PC-3 (cell line): ENCODE results near the gene NACC1. TPM values are rescaled to one million over a fixed set of nuclear protein-coding genes. Genes with fewer than 3 reads are reported as not detected.

Experiments used
- ATAC-seq: fragments of 200-7000 bp; cut with Tn5 transposase; 2 replicates; pipeline ENCODE4 v1.9.1; 2020; ENCODE audit warnings: mild to moderate bottlenecking, moderate library complexity
- BruUV-seq: library from RNA; stranded (reverse); fragments of 400-500 nt; replicated peaks from 2 replicates; lab custom pipeline; 2021; lab: Mats Ljungman, UMichigan
- CTCF ChIA-PET: fragments of 300-600 bp; sonication (Branson Sonifier 250); formaldehyde crosslinking; loops from one replicate; lab custom pipeline; 2022; ENCODE audit warnings: antibody characterized with exemption; lab: Charles Lee
- POLR2A ChIA-PET: fragments of 300-600 bp; sonication (Branson Sonifier 250); formaldehyde crosslinking; loops from one replicate; lab custom pipeline; 2022; ENCODE audit warnings: antibody characterized with exemption; ENCODE audit not compliant: unreplicated experiment; lab: Charles Lee
- DNase-seq: peaks from one replicate; pipeline ENCODE4 v3.0.0-alpha.2; 2015
- H2AFZ ChIP-seq: fragments of 300-600 bp; sonication (generic); 2 replicates; pipeline ENCODE4 v1.6.0; 2016; ENCODE audit warnings: antibody characterized with exemption, low read length
- H3F3A ChIP-seq: fragments of 300-600 bp; sonication (generic); one replicate; pipeline ENCODE4 v1.6.0; 2017; ENCODE audit warnings: antibody characterized with exemption, low read length, control low read depth, mild to moderate bottlenecking; ENCODE audit not compliant: unreplicated experiment
- H3K27ac ChIP-seq: fragments of 300-600 bp; sonication (generic); 2 replicates; pipeline ENCODE4 v1.5.1; 2016; ENCODE audit warnings: mild to moderate bottlenecking, low read length
- H3K27me3 ChIP-seq: fragments of 300-600 bp; sonication (generic); 2 replicates; pipeline ENCODE4 v1.6.1; 2016; ENCODE audit warnings: low read length, mixed read lengths
- H3K36me3 ChIP-seq: fragments of 300-600 bp; sonication (generic); 2 replicates; pipeline ENCODE4 v1.6.1; 2016; ENCODE audit warnings: low read depth, mixed run types, low read length, mixed read lengths
- H3K4me1 ChIP-seq: fragments of 300-600 bp; sonication (generic); 2 replicates; pipeline ENCODE4 v1.5.1; 2016; ENCODE audit warnings: low read length; ENCODE audit not compliant: insufficient read depth
- H3K4me2 ChIP-seq: fragments of 300-600 bp; sonication (generic); 2 replicates; pipeline ENCODE4 v1.6.0; 2016; ENCODE audit warnings: low read length
- H3K4me3 ChIP-seq: fragments of 300-600 bp; sonication (generic); 2 replicates; pipeline ENCODE4 v1.5.1; 2016; ENCODE audit warnings: mild to moderate bottlenecking, low read length, mixed read lengths
- H3K79me2 ChIP-seq: fragments of 300-600 bp; sonication (generic); 2 replicates; pipeline ENCODE4 v1.6.1; 2017; ENCODE audit warnings: low read length, mixed read lengths
- H3K9ac ChIP-seq: fragments of 300-600 bp; sonication (generic); 2 replicates; pipeline ENCODE4 v1.6.0; 2016; ENCODE audit warnings: mild to moderate bottlenecking, low read length
- H3K9me2 ChIP-seq: fragments of 300-600 bp; sonication (generic); replicated peaks from 2 replicates; pipeline ENCODE4 v1.6.1; 2016; ENCODE audit warnings: mixed run types, low read length, mixed read lengths
- H3K9me3 ChIP-seq: fragments of 300-600 bp; sonication (generic); 2 replicates; pipeline ENCODE4 v1.6.1; 2016; ENCODE audit warnings: low read length, mixed read lengths
- H4K20me1 ChIP-seq: fragments of 300-600 bp; sonication (generic); 2 replicates; pipeline ENCODE4 v1.6.1; 2016; ENCODE audit warnings: low read length, mixed read lengths
- CTCF ChIP-seq: fragments of 300-600 bp; sonication (generic); conservative IDR thresholded peaks from 2 replicates; pipeline ENCODE4 v1.5.1; 2017; ENCODE audit warnings: antibody characterized with exemption, low read depth, mild to moderate bottlenecking, low read length
- EZH2 ChIP-seq: fragments of 300-600 bp; sonication (generic); IDR thresholded peaks from one replicate; pipeline ENCODE4 v1.6.1; 2017; ENCODE audit warnings: antibody characterized with exemption, mild to moderate bottlenecking, low read length; ENCODE audit not compliant: unreplicated experiment
- EZH2phosphoT487 ChIP-seq: fragments of 300-600 bp; sonication (generic); IDR thresholded peaks from 2 replicates; pipeline ENCODE4 v1.6.1; 2018; ENCODE audit warnings: mild to moderate bottlenecking, antibody characterized with exemption, low read length, borderline replicate concordance
- intact Hi-C: fragments of 100-400 bp; cut with micrococcal nuclease; formaldehyde crosslinking; loops from 2 replicates; pipeline ENCODE4 v1.9.0; 2023
- total RNA-seq: library from RNA; depleted of rRNA; stranded (reverse); fragments of >200 nt; gene quantifications from 2 replicates; pipeline ENCODE4 v1.2.3, GENCODE V29; 2014

The NACC1 gene
- total RNA-seq, 1 experiment from 2014 or later, result 266 TPM

DNA sequence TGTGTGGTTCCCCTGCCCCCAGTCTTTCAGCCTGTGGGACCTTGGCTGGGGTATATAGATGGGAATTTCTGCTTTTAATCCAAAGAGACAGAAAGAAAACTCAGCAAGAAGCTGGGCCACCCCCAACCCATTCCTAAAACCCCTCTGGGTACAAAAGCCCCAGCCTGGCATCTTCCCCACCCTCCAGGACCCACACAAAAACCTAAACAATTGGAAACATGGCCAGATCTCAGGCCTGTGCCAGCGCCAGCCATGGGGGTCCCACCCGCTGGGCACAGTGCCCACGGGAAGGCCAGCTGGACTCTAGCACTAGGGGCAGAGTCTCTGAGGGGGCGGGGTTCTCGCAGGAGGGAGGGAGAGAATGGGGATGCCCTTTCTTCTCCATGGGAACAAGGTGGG lies 24.0 kb upstream of the NACC1 start:
- H4K20me1 ChIP-seq, result no peaks in the 10 kb centered on the region
- H3K27ac ChIP-seq, result no peak overlapping the region
- H3K4me3 ChIP-seq, result no peak overlapping the region
- H3K79me2 ChIP-seq, result no peaks in the 10 kb centered on the region
- ATAC-seq (no peak), DNase-seq (no peak)
- H3K4me2 ChIP-seq, result 0 out of 2 replicates have a peak overlapping the region, but pooled peaks have one; percentile 0
- intact Hi-C loops, result loop anchor here (1.0 kb wide), 2 partner anchors 111 to 116 kb away; no protein-coding TSS in a partner anchor
- H3K36me3 ChIP-seq, result no peaks in the 10 kb centered on the region
- TF ChIP-seq CTCF, result peak; percentile 24; the same call in 1 of the 2 replicates
- no peak for TF ChIP-seq EZH2phosphoT487
- POLR2A ChIA-PET, result interaction anchor here (1.0 kb wide), 1 partner anchor 12 kb away, joined by 3 read pairs; no protein-coding TSS in a partner anchor
- CTCF ChIA-PET, result interaction anchor here (0.8 to 2.5 kb wide), 5 partner anchors 11 to 129 kb away, joined by 3 to 53 read pairs (median 7); no protein-coding TSS in a partner anchor
- H3K9ac ChIP-seq, result no peak overlapping the region
- no peak overlapping the region for H2AFZ ChIP-seq
- peaks cover 11% of the 10 kb centered on the region; the same call in 1 of the 2 replicates for H3K4me1 ChIP-seq
- H3K9me2 ChIP-seq, result no peaks in the 10 kb centered on the region
- no peaks in the 10 kb centered on the region for H3F3A ChIP-seq
- no peaks in the 10 kb centered on the region for H3K9me3 ChIP-seq
- BruUV-seq, result no TSS peak
- H3K27me3 ChIP-seq, result no peaks in the 10 kb centered on the region

DNA sequence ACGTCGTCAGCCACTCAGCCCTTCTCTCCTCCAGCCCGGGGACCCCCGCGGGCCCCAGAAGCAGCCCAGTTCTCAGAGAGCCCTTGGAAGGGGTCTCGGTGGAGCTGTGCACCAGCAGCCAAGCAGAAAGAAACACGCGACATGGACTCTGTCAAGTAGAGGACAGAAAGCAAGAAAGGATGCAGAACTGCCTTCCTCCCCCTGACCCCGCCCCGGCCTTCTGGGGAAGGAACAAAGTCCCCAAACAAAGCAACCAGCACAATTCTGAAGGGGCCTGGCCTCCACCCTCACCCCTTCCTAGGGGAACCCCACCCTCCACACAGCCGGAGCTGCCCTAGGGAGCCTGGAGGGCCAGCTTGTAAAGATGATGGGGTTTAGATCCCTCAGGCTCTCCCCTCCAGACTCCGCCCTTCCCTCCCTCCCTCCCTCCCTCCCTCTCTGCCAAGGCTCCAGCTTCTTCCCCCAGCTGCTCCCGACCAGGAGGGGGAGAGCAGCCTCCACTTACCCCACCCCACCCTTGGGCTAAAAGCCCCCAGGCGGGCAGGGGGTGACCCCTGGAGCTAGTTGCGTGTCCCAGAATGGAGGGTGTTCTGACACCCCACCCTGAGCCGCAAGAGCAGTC lies 23.2 kb upstream of the NACC1 start:
- POLR2A ChIA-PET, result no interaction called here
- peak; percentile 50 for DNase-seq
- ATAC-seq, result peak; percentile 13
- peak; percentile 15; the same call in 1 of the 2 replicates for TF ChIP-seq CTCF
- no peak for TF ChIP-seq EZH2phosphoT487
- Histone ChIP-seq H3K27ac (no peak overlapping the region), H3K9ac (peak overlapping the region; percentile 25; the same call in 1 of the 2 replicates), H3K9me3 (no peaks in the 10 kb centered on the region), H3K9me2 (no peaks in the 10 kb centered on the region), H3K4me3 (peak overlapping the region; percentile 67), H4K20me1 (no peaks in the 10 kb centered on the region), H2AFZ (peak overlapping the region; percentile 73), H3K27me3 (no peaks in the 10 kb centered on the region), H3K36me3 (no peaks in the 10 kb centered on the region), H3K79me2 (no peaks in the 10 kb centered on the region), H3K4me1 (peaks cover 11% of the 10 kb centered on the region; the same call in 1 of the 2 replicates), H3K4me2 (peak overlapping the region; percentile 83), H3F3A (no peaks in the 10 kb centered on the region)
- CTCF ChIA-PET, result interaction anchor here (0.6 to 2.5 kb wide), 5 partner anchors 10 to 129 kb away, joined by 4 to 53 read pairs (median 7); no protein-coding TSS in a partner anchor
- TSS peak; percentile 42 for BruUV-seq
- intact Hi-C loops, result loop anchor here (1.0 kb wide), 2 partner anchors 112 to 117 kb away; no protein-coding TSS in a partner anchor

GRCh38 chr19:13095393-13095784 lies 22.7 kb upstream of the NACC1 start:
- no peaks in the 10 kb centered on the region for H3K36me3 ChIP-seq
- H3K9ac ChIP-seq, result peak overlapping the region; percentile 25; the same call in 1 of the 2 replicates
- no peaks in the 10 kb centered on the region for H3K9me3 ChIP-seq
- BruUV-seq, result no TSS peak
- H3K27me3 ChIP-seq, result no peaks in the 10 kb centered on the region
- no peaks in the 10 kb centered on the region for H4K20me1 ChIP-seq
- H3K79me2 ChIP-seq, result no peaks in the 10 kb centered on the region
- peak; percentile 9 for ATAC-seq
- no peaks in the 10 kb centered on the region for H3K9me2 ChIP-seq
- intact Hi-C loops, result no loop called here
- no peak for DNase-seq
- peaks cover 11% of the 10 kb centered on the region; the same call in 1 of the 2 replicates for H3K4me1 ChIP-seq
- H3K27ac ChIP-seq, result no peak overlapping the region
- no peaks in the 10 kb centered on the region for H3F3A ChIP-seq
- peak overlapping the region; percentile 83 for H3K4me2 ChIP-seq
- TF ChIP-seq CTCF (no peak), EZH2phosphoT487 (no peak), EZH2 (no peak)
- peak overlapping the region; percentile 73 for H2AFZ ChIP-seq
- H3K4me3 ChIP-seq, result peak overlapping the region; percentile 67
- ChIA-PET CTCF (interaction anchor here (0.6 to 2.5 kb wide), 4 partner anchors 39 to 130 kb away, joined by 4 to 53 read pairs (median 6); no protein-coding TSS in a partner anchor), POLR2A (no interaction called here)
